ENCODE data around the gene TEPSIN. TPM values are rescaled to one million over a fixed set of nuclear protein-coding genes. Genes with fewer than 3 reads are reported as not detected.
"Not testable (repeated sequence)": the region's sequence is repeated elsewhere in the genome, so short reads cannot be mapped to it uniquely, and the experiment has no call there.

TEPSIN gene
- total RNA-seq, 1 donor from 2014 or later, result 11.1 TPM

DNA sequence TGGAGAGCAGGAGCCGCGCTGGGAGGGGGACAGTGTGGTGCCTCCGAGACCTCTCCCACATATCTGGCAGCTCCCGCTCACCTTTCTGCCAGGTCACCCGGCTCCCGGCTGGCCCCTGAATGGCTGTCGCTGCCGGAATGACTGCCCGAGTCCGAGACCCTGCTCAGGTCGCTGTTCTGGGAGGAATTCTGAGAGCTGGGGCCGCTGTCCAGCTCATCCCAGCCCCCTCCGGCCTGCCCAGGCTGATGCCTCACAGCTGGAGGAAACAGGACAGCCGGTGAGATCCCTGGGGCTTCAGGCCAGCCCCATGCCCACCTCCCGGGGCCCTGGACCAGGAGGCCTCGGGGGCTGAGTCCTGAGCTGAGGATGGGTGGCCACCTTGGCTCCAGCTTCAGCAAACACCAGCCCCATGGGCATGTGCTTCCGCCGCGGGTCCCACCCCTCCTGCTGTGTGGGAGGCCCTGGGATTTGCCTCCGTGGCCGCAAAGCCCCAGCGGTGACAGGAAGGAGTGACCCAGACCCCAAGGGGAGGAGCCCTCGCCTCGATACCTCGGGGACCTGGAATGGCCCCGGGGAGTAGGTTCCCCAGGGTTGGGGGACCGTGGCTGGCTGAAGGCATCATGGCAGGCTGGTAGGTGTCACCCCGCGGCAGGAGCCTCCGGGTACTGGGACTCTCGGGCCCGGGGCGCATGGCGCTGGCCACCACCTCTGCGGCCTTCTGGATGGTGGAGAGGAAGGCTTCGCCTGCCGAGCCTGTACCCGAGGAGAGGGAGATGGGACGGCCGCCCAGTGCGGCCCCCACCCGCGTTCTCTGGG lies 6.9 kb downstream of the TEPSIN start:
- DNase-seq (ENCODE audit: missing footprints) (peak; percentile 61), ATAC-seq (no peak)
- intact Hi-C loops (cut with DNase I), result no loop called here

DNA sequence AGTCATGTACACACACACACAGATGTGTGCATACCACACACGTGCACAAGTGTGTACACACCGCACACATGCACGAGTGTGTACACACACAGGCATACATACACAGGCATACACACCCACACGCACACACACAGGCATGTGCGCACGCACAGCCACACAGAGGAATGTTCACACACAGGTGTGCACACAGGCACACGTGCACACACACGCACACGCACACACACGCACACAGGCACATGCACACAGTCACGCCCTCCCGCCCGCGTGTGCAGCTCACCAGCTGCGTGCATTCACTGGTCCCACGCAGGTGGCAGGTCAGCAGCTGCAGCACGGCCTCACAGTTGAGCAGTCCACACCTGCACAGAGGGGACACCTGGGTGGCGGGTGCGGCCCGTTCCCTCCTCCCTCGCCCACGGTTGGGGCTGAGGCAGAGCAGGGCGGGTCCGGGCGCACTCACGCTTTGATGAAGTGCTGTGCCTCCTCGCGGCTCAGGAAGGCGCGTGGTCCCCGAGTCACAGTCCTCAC lies 7.7 kb downstream of the TEPSIN start:
- ATAC-seq (no peak), DNase-seq (ENCODE audit: missing footprints) (peak; percentile 47)
- intact Hi-C loops (cut with DNase I), result no loop called here

DNA sequence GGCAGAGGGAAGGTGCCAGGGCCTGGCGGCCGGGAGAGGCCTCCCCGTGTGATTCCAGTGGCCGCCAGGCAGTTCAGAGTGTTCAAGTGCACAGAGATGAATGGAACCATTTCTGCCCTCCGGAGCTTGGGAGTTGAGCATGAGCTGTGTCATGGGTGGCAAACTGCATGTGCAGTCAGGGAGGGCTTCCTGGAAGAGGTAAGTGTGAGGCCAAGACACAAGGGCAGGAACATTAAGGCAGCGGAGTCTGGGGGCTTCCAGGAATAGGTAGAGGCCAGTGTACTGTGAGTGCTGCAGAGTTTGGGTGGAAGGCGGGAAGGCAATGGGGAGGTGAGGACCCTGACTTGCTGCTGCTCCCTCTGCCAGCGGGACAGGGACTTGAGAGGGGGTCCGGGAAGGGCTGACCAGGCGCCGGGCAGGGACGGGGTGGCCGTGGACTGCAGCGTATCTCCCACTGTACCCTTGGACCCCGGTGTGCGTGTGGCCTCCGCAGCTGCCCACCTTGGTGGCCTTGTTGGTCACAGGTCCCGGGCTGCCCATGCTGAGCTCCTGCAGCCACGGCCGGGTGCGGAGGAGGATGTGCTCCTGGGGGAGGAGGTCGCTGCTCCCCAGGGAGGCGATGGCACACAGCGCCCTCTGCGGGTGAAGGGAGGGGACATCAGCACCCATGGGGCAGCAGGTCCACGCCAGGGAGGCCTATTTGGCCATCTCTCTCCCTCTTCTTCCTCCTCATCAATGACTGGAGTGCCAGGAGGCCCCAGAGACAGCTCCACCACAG lies 8.6 kb downstream of the TEPSIN start:
- intact Hi-C loops (cut with DNase I), result no loop called here
- DNase-seq (ENCODE audit: missing footprints) (no peak), ATAC-seq (no peak)

DNA sequence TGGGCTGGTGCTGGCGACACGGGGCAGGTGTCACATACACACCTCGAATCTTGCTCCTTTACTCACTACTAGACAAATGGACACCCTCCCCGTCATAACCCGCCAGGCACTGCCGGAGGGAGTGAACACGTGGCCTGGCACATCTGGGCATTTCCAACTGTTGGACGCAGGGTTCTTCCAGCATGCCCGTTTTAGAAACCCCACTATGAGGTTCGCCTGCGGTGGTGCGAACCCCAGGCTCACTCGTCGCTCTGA lies 9.3 kb downstream of the TEPSIN start:
- DNase-seq (ENCODE audit: missing footprints) (no peak), ATAC-seq (no peak)
- intact Hi-C loops (cut with DNase I), result no loop called here

DNA sequence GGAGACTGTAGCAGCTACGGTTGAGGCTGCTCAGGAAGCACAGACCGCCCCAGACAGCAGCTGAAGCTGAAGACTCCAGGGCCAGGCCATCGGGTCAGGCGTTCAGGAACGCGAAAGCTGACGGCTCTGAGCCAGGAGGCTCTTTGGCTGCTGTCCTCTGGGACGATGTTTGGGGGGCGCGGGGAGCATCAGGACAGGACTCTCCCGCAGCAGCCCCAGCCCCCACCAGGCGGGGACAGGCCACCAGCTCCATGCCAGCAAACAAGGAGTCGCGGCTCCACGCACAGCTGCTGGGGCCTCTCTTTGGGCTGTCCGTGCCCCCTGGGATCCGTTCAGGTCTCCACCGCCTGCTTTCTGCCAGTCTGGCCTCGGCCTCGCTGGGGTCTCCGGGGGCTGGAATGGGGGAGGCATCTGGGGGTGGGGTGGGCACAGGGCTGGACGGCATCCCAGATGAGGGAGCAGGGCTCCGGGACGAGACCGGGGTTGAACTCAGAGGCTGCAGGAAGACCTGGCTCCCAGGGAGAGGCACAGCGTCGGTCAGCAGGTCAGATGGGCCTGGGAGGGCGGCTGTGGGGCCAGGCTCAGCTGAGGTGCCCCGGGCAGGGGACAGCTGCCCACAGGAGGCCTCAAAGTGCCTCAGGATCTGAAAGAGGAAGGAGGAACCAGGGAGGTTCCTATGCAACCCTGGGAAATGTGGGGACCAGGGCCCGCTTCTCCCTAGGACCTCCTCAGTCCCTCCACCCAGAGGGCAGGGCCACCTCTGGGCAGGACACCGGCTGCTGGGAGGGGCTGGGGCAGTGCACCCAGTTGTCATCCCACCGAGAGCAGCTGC lies 9.8 kb downstream of the TEPSIN start:
- no peak for ATAC-seq
- intact Hi-C loops (cut with DNase I), result no loop called here
- DNase-seq (ENCODE audit: missing footprints), result no peak

DNA sequence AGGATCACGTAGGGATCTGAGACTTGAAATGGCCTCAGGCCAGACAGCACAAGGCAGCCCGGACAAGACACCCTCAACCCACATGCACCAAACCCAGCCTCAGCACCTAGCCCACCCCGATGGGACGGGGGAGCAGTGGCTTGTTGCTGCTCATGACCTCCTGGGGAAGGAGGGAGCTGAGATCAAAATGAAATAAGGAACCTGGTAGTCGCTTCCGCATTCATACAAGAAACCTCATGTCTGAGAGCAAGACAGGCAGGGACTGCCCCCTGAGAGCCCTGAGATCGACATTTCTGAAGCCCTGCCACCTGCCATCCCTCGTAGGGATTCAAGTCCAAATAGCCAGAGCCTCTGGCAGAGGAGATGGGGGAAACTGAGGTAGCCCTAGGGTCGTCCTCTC lies 10.4 kb downstream of the TEPSIN start:
- DNase-seq (ENCODE audit: missing footprints) (no peak), ATAC-seq (no peak)

DNA sequence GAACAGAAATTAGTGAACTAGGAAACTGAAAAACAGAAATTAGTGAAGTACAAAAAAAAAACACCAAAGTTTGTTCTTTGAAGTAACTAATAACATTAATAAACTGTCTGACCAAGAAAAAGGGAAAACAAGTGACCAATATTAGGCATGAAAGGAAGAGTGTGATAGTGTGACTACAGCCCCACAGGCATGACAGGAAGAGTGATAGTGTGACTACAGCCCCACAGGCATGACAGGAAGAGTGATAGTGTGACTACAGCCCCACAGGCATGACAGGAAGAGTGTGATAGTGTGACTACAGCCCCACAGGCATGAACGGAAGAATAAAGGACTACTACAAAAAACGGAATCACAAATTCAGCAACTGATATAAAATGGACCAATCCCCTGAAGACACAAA lies 11.2 kb downstream of the TEPSIN start:
- DNase-seq (ENCODE audit: missing footprints); ATAC-seq; intact Hi-C loops (cut with DNase I): not testable (repeated sequence)

More for the DNA sequence above, 10.4 kb downstream of the TEPSIN start:
- intact Hi-C loops (cut with DNase I), result no loop called here

DNA sequence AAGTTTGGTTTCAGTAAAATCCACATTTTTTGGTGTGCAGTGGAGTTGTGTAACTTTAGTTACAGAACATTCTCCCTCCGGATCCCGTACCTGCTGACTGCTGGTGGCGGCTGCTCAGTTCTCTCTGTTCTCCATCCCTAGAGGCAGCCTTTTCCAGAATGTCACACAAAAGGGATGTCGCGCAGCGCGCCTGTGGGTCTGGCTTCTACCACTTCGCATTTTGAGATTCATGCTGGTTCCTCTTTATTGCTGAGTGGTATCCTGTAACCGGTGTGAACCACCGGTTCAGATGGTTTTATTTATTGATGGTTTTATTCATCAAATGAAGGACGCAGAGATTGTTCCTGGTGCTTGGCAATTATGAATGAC lies 15.1 kb downstream of the TEPSIN start:
- DNase-seq (ENCODE audit: missing footprints) (no peak), ATAC-seq (no peak)
- intact Hi-C loops (cut with DNase I), result no loop called here

DNA sequence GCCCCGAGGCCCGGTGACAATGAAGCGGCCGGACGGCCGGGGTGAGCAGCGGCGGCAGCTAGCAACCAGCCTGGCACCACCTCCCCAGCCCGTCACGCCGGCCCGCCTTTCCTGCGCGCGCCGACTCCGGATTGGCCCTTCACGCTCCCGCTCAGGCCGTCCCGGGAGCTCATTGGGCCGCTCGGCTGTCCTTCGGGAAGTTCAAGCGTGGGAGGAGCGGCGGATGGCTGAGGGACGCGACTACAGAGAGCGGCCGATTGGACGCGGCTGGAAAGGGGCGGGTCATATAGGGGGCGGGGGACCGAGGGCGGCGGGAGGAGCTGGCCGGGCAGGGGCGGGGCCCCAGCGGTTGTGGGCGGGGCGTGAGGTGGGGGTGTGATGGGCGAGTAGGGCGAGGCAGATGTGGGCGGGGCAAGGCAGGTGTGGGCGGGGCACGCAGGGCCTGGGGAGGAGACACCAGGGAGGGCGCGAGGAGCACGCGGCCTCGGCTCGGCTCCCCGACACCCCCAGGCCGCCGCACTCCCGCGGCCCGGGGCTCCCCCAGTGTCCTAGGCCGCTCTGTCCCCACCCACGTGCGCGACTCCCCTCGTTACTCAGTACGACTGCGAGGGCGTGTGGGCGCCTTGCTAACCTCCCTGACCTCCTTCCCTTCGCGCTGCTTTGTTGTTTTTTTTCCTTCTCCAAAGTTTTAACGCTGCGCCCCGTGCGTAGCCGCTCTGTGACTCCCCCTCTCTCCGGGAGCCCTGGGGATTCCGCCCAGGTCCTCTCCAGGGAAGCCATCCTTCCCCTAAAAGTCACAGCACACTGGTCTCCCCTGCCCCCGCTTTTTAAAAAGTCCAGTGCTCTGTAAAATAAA lies 15.7 kb downstream of the TEPSIN start, which contains the start of gene CEP131:
Gene CEP131, minus strand, starts transcription at position 60 of the 856 bp plus-strand sequence. CDS start 2,909 bp downstream, outside the sequence.
- DNase-seq (ENCODE audit: missing footprints) (peak; percentile 100), ATAC-seq (peak; percentile 100)
- intact Hi-C loops (cut with DNase I), result no loop called here

DNA sequence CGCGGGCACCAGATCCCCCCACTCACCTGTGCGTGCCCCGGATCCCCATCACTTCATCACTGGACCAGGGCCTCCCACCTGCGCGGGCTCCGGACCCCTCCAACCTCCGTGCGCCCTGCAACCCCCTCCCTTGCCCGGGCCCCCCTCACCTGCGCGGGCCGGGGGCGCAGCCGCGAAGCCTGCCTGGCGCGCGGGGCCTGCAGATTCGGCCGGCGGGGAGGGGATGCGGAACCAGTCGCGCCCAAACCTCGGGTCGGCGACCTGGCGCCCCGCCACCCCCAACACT lies 16.3 kb downstream of the TEPSIN start:
- DNase-seq (ENCODE audit: missing footprints) (no peak), ATAC-seq (no peak)
- intact Hi-C loops (cut with DNase I), result no loop called here

DNA sequence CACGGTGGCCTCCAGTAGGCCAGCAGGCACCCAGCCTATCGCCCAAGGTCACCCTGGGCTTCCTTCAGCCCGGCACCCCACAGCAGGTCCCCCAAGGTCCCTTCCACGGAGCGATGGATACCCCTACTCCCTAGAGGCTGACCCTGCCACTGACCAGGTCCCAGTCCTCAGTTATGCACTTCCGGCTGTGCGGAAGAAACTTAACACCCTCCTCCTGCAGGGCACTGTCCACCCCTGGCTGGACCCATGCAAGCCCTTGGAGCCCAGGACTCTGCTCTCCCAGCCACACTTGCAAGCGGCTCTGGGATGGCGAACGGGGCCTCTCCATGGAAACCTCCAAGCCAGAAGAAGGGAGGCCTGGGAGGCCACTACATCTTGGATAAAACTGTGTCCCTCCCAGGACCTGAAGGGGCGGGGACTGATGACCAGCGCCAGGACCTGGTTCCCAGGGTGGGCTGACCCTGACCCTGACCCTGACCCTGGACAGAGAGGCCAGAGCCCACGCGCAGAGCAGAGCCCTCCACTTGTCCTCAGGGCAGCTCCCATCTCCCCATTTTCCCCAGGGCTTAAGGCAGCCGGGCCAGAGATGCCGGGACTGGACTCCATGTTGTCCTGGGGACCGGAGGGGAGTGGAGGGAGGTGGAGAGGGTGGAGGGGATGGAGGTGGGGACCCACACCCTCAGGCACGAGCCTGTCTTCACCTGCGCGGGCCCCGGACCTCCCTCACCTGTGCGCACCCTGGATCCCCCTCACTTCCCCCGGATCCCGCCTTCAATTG lies 16.8 kb downstream of the TEPSIN start:
- no peak for DNase-seq (ENCODE audit: missing footprints)

DNA sequence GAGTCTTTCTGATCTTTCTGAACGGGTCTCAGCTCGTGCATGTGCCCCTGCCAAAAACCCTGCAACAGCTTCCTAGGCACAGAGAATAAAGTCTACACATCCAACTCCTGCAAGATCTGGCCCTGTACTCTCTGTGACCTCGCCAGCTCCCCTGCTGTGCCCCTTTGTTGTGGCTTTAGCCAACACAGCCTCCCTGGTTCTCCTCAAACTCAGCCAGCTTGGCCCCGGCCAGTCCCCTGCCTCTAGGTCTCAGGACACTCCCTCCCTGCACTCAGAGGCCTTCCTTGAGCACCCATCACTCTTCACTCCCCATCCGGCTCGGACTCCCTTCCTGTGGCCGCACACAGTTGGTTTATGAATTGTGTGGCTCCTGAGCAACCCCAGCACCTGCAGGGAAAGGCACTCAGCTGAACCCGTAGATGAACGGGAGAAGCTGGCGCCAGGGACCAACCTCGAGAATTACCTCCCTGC lies 17.4 kb downstream of the TEPSIN start:
- DNase-seq (ENCODE audit: missing footprints), result no peak

More for the DNA sequence above, 16.8 kb downstream of the TEPSIN start:
- ATAC-seq, result no peak
- intact Hi-C loops (cut with DNase I), result no loop called here

DNA sequence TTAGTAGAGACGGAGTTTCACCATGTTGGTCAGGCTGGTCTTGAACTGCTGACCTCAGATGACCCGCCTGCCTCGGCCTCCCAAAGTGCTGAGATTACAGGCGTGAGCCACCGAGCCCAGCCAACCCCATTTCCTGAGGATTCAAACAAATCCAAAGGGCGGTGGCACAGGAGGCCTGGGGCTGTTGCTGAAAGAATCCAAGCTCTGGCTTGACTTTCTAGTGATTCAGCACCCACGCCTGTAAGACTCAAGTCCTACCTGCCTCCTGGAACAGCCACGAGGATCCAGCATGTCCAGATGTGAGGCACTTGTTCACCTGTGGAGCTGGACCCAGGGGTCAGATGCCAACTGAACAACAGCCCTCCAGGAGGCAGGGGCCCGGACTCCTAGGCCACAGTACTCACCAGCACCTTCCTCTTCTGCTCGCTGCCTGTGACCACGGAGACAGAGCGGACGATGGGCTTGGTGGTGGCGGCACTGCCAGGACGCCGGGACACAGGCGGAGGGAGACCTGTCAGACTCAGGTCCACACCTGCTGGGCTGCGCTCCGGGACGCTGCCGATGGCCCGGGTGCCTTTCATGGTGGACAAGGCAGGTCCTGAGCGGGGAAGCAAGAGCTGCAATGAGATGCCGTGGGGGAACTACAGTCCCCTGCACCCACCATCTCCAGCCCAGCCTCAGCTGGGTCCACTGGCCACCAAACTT lies 19.2 kb downstream of the TEPSIN start:
- intact Hi-C loops (cut with DNase I), result no loop called here

More for the DNA sequence above, 17.4 kb downstream of the TEPSIN start:
- intact Hi-C loops (cut with DNase I), result no loop called here
- no peak for ATAC-seq

DNA sequence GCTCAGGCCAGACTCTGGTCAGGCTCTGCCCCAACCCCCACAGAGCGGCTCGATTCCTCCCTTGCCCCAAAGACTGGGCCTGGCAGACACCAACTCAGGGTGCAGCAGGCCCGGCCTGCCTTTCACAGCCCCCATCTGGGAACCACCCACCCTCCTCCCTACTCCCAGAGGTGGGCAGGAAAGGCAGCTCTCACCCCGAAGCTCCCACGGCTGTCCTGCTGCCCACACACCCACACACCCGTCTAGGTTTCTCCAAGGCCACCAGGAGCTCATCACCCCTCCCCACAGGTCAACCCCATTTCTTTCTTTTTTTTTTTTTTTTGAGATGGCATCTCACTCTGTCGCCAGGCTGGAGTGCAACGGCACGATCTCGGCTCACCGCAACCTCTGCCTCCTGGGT lies 19.9 kb downstream of the TEPSIN start:
- ATAC-seq, result no peak
- peak; percentile 26 for DNase-seq (ENCODE audit: missing footprints)
- intact Hi-C loops (cut with DNase I), result no loop called here

More for the DNA sequence above, 19.2 kb downstream of the TEPSIN start:
- no peak for ATAC-seq
- peak; percentile 63 for DNase-seq (ENCODE audit: missing footprints)

DNA sequence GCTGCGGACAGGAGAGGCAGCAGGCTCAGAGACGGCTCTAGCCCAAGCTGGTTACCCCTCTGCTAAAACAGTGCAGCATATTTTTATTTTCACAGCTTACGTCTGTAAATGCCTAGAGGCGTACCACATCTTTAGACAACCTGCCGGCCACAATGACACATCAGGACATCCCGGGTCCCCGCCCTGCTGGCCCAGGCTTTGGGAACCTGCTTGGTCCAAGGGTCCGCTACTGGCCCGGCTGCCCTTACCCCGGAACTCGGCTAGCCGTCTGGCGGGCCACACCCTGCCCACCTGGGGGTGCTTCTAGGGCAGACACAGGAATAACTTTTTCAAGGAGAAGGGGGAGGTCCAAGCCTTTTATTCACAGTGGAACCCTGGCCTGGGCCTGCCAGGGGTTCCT lies 20.4 kb downstream of the TEPSIN start:
- intact Hi-C loops (cut with DNase I), result no loop called here
- ATAC-seq (no peak), DNase-seq (ENCODE audit: missing footprints) (peak; percentile 64)

DNA sequence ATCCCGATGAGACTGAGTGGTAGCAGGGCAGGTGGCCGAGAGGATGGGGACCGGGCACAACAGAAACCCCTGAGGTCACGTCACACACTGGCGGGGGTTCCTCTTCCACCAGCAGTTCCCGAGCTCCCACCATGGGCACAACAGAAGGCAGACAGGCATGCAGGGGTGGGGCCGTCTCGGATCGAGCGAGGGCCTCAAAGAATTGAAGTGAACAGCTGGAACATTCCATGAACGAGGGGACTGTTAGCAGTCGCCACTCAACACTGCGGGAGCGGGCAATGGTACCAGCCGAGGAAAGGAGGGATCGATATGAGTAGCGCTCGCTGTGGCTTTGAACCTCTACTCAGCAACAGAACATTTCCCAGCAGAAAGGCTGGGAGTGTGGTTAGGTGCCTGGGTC lies 21.4 kb downstream of the TEPSIN start:
- intact Hi-C loops (cut with DNase I), result no loop called here
- no peak for ATAC-seq
- peak; percentile 49 for DNase-seq (ENCODE audit: missing footprints)

DNA sequence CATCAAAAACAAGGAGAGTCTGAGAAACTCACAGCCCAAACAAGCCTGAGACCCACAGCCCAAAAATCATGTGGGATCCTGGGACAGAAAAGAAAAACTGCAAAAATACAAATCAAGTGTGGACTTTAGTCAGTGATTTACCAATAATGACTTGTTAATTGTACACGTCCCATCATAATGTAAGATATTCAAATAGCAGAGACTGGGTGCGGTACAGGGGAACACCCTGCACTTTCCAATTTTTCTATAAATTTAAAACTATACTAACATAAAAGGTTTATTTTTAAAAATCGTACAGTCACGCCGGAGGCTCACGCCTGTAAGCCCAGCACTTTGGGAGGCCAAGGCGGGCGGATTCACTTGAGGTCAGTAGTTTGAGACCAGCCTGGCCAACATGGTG lies 24.9 kb downstream of the TEPSIN start:
- DNase-seq (ENCODE audit: missing footprints), result no peak
- intact Hi-C loops (cut with DNase I), result no loop called here

More for the DNA sequence above, 24.9 kb downstream of the TEPSIN start:
- no peak for ATAC-seq
